Measurements from ENCODE around the gene SLC38A1.
"Not testable (repeated sequence)": the region's sequence is repeated elsewhere in the genome, so short reads cannot be mapped to it uniquely, and the experiment has no call there.

The SLC38A1 gene

DNA sequence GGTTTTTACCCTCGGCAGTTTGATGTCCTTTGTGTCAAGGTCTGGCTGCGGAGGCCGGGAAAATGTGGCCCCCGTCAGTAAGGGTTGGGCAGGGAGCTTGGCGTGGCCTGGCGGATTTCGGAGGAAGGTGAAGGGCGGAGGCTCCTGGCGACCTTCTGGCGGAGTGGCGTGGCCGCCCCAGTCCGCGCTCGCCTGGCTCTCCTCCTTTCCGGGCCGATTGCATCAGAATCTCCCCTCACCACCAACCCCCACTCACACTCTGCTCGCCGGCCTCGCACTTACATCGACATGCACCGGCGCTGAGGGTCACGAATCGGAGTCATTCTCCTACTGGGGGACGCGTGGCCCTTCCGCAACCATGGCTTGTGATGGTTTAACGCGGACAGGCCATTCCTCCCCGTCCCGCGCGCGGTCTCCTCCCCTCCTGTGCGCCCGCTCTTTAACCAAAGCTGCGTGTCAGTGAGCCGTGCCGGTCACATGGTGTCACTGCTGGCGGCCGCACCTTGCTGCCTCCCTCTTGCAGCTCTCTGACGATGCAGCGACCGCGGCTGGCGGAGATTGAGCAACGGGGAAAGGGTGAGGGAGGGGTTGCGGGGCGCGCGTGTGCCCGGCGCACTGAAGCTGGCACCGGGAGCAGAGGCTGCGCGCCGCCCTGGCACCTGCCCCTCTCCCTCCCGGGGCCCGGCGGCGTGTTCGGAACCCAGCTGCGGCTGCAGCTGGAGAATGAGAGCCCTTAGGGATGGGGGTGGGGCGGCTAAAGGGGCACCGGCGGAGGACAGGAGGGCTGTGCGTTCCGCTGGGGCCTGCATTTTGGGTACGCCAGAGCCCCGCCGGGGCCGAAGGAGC, at the start of gene SLC38A1:
SLC38A1 (minus strand) TSS at position 461 of the 846 bp plus-strand sequence. CDS start 29,243 bp downstream, outside the sequence.
- DNase-seq (ENCODE audit: low read depth in 2 of 2): peak; percentile 64 to 73

DNA sequence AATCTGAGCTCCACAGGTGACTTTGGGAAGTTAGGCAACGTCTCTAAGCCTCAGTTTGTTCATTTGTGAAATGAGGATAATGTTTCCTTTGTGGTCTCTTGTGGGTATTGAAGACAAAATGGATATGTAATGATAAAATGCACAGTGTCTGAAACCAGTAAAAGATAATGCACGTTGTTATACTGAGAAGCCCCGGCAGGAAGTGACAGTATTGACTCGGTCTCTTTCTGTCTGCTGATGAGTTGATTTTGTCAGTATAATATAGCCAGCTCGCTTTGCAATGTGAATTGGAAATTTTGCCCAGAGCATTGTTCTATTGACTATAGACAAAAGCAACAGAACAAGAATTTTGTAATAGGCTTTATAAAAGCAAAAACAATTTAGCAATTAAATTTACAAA, 49.2 kb upstream of the SLC38A1 start:
- no peak for DNase-seq (ENCODE audit: low read depth in 2 of 2)

DNA sequence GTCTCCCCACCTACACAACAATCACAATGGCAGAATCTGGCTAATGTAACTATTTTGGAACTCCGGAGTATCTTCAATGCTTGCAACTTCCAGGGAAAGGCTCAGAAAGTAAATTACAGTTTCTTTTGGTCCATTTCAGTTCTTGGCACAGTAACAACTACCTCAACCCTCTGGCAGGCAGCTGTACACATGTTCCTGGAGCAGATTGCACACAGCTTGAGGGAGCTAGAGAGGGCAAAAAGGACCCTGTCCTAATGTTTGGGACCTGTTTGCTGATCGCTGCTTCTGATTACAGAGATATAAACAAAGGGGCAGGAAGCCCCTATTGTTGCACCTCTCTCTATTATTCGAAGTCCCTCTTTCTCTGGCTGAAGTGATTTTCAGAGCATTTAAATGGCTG, 35.2 kb upstream of the SLC38A1 start:
- DNase-seq (ENCODE audit: low read depth in 2 of 2): no peak

DNA sequence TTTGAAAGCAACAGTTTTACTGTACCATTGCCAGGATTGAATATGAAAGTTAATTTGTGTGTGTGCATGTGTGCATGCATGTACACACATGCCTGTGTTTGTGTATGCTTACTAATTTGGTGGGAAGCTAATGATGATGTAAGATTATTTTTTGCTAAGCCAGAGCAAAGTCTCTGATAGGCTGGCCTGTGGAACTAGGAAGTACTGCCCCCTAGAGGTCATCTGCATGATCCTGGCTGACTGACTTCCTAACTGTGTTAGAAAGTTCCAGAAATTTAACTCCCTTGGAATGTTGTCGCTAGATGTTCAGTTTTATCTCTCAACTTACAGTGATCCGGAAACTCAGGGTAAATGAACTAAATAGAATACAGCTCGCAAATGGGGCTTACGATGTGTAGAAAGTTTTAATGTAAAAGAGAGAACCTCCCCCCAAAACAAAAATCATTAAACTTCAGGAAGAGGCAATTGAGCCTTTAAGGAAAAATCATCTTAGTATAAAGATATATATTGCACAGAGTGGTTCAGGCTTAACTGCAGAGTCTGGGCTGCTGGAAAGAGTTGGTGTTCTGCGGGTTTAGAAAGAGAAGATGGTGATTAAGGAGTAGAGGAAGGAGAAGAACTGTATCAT, 34.3 kb upstream of the SLC38A1 start:
- DNase-seq (ENCODE audit: low read depth in 2 of 2): peak in 1 of 2 donors; percentile 42

DNA sequence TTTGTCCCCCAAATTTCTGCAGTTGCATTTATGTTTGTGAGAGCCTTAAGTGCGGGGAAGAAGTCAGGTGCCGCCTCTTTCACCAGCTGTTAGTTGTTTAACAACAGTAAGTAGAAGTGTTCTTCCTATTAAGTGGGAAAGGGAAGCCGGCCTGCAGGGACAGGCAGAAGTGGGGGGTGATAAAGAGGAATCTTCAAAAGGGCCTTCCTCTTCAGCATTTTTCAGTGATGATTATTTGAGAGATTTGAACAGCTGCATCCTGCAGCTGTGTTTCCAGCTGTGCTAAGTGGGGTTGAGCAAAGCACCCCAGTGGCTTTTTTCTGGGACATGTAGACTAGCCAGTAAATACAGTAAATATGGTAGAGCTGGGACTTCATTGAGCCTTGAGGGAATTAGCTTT, 32.1 kb upstream of the SLC38A1 start:
- DNase-seq (ENCODE audit: low read depth in 2 of 2): no peak

DNA sequence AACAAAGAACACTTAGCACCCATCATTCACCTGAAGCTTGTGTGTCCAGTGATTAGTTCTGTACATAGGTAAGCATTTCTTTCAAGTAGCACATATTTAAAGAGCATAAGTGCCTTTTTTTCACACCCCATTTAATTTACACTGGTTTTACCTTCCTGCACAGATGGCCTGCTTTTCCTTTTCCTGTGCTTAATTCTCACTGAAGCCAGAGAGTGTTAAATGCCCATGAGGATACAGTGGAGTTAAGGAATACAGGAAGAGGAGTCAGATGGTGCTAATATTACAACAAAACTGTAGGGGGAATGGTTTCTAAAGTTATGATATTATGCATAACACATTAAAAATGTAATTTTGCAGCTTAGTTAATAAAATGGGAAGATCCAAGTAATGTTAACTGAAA, 31.0 kb upstream of the SLC38A1 start:
- DNase-seq (ENCODE audit: low read depth in 2 of 2): no peak

DNA sequence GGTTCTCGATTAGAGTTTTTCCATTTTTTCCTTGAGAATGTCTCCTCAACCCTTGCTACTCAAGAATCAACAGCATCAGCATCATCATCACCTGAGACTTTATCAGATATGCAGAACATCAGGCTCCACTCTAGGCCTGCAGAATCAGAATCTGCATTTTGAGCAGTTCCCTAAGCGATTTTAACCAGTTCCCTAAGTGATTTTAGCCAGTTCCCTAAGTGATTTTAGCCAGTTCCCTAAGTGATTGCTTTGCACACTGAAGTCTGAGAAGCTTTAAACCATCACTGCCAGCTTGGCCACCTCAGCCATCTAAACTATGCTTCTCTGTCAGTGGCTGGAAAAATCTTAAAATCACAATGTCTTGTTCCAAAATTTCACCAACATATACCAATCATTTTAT, 29.4 kb upstream of the SLC38A1 start:
- no peak for DNase-seq (ENCODE audit: low read depth in 2 of 2)

DNA sequence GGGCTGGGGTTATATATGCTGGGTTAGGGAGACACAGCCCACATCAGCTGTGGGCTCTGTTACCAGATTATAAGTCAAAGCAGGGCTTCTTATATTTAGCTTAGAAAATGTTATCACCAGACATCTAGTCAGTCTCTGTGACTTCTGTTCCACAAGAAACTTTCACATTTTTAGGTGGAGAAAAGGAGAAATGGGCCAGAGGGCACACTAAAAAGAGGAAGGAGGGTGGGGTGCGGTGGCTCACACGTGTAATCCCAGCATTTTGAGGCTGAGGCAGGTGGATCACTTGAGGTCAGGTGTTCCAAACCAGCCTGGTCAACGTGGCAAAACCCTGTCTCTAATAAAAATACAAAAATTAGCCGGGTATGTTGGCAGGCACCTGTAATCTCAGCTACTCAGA, 28.0 kb upstream of the SLC38A1 start:
- no peak for DNase-seq (ENCODE audit: low read depth in 2 of 2)

DNA sequence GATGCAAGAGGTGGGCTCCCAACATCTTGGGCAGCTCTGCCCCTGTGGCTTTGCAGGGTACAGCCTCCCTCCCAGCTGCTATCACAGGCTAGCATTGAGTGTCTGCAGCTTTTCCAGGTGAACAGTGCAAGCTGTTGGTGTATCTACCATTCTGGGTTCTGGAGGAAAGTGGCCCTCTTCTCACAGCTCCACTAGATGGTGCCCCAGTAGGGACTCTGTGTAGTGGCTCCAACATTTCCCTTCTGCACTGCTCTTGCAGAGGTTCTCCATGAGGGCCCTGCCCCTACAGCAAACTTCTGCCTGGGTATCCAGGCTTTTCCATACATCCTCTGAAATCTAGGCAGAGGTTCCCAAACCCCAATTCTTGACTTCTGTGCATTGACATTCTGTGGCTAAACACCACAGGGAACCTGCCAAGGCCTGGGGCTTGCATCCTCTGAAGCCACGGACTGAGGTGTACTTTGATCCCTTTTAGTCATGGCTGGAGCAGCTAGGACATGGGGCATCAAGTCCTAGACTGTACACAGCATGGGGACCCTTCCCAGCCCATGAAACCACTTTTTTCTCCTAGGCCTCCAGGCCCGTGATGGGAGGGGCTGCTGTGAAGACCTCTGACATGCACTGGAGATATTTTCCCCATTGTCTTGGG, 24.0 kb upstream of the SLC38A1 start:
- no peak for DNase-seq (ENCODE audit: low read depth in 2 of 2)

DNA sequence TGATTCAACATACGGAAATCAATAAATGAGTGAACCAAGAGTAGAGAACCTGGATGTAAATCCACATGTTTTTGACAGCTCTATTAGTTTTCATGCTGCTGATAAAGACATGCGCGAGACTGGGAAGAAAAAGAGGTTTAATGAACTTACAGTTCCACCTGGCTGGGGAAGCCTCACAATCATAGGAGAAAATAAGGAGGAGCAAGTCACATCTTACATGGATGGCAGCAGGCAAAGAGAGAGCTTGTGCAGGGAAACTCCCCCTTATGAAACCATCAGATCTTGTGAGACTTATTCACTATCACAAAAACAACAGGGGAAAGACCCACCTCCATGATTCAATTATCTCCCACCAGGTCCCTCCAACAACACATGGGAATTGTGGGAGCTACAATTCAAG, 23.1 kb upstream of the SLC38A1 start:
- DNase-seq (ENCODE audit: low read depth in 2 of 2): not testable (repeated sequence)

DNA sequence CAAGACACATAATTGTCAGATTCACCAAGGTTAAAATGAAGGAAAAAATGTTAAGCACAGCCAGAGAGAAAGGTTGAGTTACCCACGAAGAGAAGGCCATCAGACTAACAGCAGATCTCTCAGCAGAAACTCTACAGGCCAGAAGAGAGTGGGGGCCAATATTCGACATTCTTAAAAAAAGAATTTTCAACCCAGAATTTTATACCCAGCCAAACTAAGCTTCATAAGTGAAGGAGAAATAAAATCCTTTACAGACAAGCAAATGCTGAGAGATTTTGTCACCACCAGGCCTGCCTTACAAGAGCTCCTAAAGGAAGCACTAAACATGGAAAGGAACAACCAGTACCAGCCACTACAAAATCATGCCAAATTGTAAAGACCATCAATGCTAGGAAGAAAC, 16.3 kb upstream of the SLC38A1 start:
- not testable (repeated sequence) for DNase-seq (ENCODE audit: low read depth in 2 of 2)

DNA sequence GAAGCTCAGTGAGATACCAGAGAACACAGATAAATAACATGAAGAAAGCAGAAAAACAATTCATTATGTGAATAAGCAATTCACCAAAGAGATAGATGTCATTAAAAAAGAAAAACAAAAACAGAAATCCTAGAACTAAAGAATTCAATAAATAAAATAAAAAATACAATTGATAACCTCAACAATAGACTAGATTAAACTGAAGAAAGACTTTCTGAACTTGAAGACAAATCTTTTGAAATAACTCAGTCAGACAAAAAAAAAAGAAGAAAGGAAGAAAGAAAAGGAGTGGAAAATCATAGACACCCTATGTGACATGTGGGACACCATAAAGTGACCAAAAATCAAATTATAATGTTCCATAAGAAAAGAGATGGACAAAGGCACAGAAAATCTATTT, 14.0 kb upstream of the SLC38A1 start:
- no peak for DNase-seq (ENCODE audit: low read depth in 2 of 2)

DNA sequence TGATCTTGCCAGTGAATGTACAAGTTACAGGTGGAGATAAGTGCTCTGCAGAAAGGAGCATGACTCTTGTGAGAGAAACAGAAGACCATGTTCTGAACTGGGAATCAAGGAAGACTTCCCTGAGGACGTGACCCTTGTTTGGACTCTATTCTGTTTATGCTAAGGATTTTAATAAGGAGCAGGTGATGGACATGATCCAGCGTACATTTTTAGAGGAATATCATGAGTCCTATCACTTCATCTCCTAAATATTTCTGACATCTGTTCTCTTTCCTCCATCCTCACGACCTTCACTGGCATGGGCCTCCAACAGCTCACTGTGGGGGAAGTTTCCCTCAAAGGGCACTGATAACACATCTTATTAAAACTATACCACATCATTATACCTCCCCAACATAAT, 7.9 kb upstream of the SLC38A1 start:
- DNase-seq (ENCODE audit: low read depth in 2 of 2): no peak

DNA sequence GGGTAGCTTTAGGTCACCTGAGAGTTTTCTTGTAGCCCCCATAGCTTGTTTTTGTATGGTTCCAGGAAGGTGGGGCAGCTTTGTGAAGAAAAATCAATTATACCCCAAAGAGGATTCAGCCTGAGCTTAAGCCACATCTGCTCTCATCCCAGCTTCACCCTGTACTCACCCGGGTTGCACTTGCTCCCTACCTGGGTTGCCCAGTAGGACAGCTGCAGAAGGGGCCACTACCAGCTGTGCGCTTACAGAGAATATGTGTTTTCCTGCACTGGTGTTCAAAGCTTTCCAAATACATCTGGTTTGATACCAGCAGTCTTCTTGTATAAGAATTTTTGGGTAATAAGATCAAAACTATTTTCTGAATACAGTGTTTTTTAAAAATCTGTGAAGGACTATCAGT, 3.0 kb upstream of the SLC38A1 start:
- DNase-seq (ENCODE audit: low read depth in 2 of 2): no peak

DNA sequence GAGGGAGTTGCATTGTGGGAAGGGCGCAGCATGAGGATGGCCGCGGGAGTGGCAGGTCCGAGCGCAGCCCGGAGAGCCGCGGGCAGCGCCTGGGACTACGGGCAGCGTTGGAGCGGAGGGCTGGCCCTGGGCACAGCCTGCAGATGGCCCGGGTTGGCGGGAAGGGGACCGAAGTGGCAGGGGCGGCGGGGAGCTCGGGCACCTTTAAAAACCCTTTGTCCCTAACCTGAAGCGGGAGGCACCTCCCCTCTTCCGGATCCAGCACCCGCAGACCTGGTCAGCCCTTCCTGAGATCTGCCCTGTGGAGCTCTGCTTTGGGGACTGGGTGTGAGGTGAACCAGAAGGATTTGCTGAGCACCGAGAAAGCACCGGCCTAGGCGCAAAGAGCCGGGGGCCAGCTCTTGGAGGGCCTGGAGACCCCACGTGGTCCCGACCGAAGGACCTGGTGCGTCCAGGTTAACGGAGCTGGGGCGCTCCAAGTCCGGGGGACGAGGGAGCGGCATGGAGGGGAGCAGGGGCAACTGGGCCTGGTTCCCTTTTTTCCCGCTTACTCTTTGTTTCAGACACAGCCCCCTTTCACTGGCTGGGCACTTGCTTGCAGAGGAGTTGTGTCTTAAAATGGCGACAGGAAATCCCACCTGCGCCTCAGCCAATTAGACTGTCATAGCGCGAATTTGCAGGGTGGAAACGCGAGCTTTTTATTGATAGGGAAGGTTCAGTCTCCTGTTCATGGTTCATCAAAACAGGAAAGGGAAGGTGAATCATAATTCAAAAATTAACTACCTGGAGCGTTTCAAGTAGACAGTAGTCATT, 792 bp upstream of the SLC38A1 start:
- peak; percentile 59 to 61 for DNase-seq (ENCODE audit: low read depth in 2 of 2)

DNA sequence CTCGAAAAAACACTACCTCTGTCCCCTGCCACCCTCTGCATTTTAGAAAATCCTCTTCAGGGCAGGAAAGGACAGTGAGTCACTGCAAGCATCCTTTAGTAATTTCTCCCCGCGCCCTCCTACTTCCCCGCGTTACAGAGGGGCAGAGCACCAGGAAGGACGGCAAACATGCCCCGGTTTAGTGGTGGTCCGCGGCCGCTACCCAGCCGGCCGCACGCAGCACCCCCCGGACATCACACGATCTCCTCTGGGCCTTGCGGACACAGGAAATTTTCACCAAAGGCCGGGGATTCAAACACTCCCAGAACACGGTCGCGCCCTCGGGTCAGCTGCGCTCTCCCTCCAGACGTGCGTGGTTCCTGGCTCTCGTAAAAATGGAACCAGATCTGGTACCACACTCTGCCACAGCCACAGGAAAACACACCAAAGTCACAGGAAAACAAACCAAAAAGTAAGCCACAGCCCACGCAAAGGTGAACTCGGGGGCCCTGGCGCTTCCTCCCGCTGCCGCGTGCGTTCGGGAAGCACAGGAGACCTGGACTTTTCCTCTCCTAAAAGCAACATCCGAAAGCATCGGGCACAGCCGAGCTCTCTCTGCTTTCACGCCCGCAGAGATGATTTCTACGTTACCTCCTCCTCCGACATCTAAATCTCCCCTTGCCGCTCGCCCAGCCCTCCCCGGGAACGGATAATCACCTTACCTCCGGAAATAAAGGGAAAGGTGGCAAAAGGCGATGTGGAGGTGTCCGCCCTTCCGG, 839 bp downstream of the SLC38A1 start:
- DNase-seq (ENCODE audit: low read depth in 2 of 2): peak; percentile 19 to 26

DNA sequence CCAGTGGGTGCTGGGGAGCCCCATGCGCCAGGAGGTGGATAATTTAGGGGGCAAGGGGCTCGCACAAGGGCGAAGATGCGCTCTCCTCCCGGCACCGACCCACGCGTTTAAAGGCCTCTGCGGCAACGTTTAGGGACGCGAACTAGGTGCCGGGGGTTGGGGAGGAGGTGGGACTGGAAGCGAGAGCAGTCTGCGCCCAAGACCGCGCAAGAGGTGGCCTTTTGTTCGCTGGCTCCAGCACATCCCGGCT, 1.3 kb downstream of the SLC38A1 start:
- DNase-seq (ENCODE audit: low read depth in 2 of 2): peak; percentile 11 to 14

DNA sequence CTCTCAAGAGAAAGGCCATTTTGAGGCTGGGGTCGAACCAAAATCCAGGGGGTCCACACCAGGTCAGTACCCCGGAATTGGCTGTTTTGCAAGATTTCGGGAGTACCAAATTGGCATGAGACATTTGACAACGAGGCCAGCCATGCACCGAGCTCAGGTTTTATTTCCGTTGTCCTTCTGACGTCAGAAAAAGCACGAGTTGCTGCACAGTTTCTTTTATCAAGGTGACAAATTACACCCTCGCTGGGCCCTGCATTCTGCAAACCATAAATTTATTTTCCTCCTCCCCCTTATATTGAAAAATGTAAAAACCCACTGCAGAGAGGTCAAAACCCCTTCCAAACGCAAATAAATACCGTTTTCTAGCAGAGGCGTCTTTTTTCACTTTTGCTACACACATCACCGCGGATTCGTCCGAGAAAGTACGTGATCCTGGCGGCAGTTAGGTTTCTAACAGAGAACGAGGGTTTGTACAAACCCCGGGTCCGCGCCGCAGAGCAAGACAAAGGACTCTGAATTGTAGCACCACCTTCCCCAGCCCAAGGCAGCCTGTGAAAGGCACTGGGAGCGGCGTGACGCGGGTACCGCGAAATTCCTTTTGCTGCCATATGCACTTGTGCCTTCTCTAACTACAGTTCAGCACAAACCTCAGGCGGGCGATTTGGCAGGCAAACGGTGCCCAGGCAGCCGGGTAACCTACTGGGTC, 1.8 kb downstream of the SLC38A1 start:
- peak; percentile 31 to 35 for DNase-seq (ENCODE audit: low read depth in 2 of 2)

DNA sequence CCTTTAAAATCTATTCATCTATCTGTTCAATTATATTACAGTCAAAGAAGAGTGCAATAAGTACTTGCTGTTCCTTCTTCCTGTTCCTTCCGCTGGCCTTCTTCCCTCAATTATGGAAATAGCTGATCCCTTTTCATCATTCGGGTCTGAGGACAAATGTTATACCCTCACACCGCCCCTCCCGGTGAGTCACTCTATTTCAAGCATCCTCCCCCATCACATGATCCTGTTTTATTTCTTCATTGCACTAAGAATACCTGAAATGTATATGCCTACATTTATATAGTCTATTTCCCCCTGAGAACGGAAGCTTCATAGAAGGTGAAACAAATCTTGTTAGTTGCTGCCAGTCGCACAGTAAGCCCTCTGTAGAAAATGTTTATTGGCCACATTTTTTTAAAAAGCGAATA, 2.5 kb downstream of the SLC38A1 start:
- peak in 1 of 2 donors; percentile 15 for DNase-seq (ENCODE audit: low read depth in 2 of 2)

DNA sequence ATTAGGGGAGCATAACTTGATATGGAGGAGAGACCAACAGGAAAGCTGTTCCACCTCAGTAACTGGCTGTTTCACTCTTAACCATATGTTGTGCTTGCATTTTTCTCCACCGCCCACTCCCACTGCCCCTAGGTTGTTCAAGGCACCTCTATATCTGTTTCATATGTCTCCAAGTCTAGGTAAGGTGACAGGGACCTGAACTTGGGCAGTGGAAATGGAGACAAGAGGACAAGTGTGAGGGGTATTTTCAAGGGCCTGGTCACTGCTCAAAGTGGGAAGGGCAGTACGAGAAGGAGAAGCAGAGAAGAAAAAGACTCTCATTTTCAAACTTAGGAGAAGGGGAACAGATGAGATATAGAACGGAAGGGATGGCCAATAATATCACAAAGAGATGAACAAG, 3.1 kb downstream of the SLC38A1 start:
- DNase-seq (ENCODE audit: low read depth in 2 of 2): no peak

DNA sequence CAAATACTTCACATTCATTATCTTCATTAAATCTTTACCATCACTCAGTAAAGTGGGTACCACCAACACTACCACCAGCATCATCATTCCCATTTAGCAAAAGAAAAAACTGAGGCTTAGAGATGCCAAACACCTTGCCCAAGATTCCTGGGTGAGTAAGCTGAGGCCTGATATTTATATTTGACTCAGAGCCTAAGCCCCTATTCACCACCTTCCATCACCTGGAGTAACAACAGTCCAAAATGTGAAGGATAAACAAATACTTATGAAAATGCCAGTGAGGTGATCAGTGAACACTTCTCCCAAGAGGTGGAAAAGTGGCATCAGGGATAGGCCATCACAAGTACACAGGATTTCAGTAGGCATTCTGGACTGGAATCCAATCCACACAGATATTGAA, 3.7 kb downstream of the SLC38A1 start:
- DNase-seq (ENCODE audit: low read depth in 2 of 2): no peak

All from activated CD4-positive, alpha-beta T cell treated with anti-CD3 and anti-CD28 coated beads for 24 hours (primary cell).